ENCODE measurements around the gene EMID1. TPM values are rescaled to one million over a fixed set of nuclear protein-coding genes. Genes with fewer than 3 reads are reported as not detected.
"Not testable (repeated sequence)": the region's sequence is repeated elsewhere in the genome, so short reads cannot be mapped to it uniquely, and the experiment has no call there.

EMID1 gene
- polyA plus RNA-seq, 1 of the 3 experiments (the other 2 are of a cell fraction), result 1.1 TPM

- no peak for TF ChIP-seq SIN3A (IDR thresholded peaks at IDR 0.05; ENCODE audit: borderline replicate concordance, low read depth, low read length)
Observed at GRCh38 chr22:29233277-29233877, 27.7 kb downstream of the EMID1 start (continued).

DNA sequence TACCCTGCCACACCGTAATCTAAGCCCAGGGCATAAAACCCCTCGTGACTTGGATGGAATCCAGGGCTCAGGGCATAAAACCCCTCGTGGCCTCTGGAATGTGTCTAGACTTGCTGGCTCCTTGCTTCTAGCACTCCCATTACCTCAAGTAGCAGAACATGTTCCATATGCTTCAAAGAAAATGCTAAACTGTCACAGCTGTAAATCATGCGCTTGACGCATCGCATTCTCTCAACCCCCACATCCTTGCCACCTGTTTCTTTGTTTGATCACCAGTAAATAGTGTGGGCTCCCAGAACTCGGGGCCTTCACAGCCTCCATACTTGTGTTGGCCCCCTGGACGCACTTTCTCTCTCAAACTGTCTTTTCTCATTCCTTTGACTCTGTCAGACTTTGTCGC is 34.8 kb downstream of the EMID1 start:
- not testable (repeated sequence) for H2AFZ ChIP-seq (ENCODE audit: low read depth); H3K4me2 ChIP-seq; H4K20me1 ChIP-seq (ENCODE audit: insufficient read depth); H3K9me2 ChIP-seq; H3K9me3 ChIP-seq; H3F3A ChIP-seq (replicated peaks; ENCODE audit: insufficient read depth); H3K9ac ChIP-seq; H3K27me3 ChIP-seq (ENCODE audit: insufficient read depth); H3K4me3 ChIP-seq (ENCODE audit: low read depth in 2 of 2, low read length in 1 of 2); H3K4me1 ChIP-seq (ENCODE audit: control insufficient read depth in 1 of 2, insufficient read depth in 2 of 2, low read depth in 1 of 2, low read length in 1 of 2); DNase-seq; H3K36me3 ChIP-seq (replicated peaks in 1 of 2; ENCODE audit: control insufficient read depth in 1 of 2, insufficient read depth in 2 of 2, low read length in 1 of 2); H3K27ac ChIP-seq (ENCODE audit: low read depth in 2 of 2, low read length in 1 of 2); H3K79me2 ChIP-seq (ENCODE audit: insufficient read depth)
- ChIA-PET POLR2A (interaction anchor here (0.6 kb wide), 1 partner anchor 37 kb away, joined by 5 read pairs; no protein-coding TSS in a partner anchor), CTCF (interaction anchor here (1.0 to 1.7 kb wide), 2 partner anchors 22 to 86 kb away, joined by 3 to 5 read pairs; no protein-coding TSS in a partner anchor)
- WGBS (ENCODE audit: low lambda C conversion rate), result 49% methylated on average over 6 of the region's 9 CpGs

- Histone ChIP-seq H3K4me2 (no peak overlapping the region), H3K4me1 (ENCODE audit: control insufficient read depth in 1 of 2, insufficient read depth in 2 of 2, low read depth in 1 of 2, low read length in 1 of 2) (peaks cover 0 to 4% of the 10 kb centered on the region in 2 experiments; a peak in 1 of 4 replicates), H3K27ac (ENCODE audit: low read depth in 2 of 2, low read length in 1 of 2) (no peak overlapping the region), H2AFZ (ENCODE audit: low read depth) (no peak overlapping the region), H3K79me2 (ENCODE audit: insufficient read depth) (no peaks in the 10 kb centered on the region), H3K9me2 (no peaks in the 10 kb centered on the region), H4K20me1 (ENCODE audit: insufficient read depth) (no peaks in the 10 kb centered on the region), H3F3A (replicated peaks; ENCODE audit: insufficient read depth) (no peaks in the 10 kb centered on the region), H3K9ac (no peak overlapping the region), H3K27me3 (ENCODE audit: insufficient read depth) (no peaks in the 10 kb centered on the region), H3K4me3 (ENCODE audit: low read depth in 2 of 2, low read length in 1 of 2) (no peak overlapping the region), H3K36me3 (replicated peaks in 1 of 2; ENCODE audit: control insufficient read depth in 1 of 2, insufficient read depth in 2 of 2, low read length in 1 of 2) (no peaks in the 10 kb centered on the region), H3K9me3 (no peaks in the 10 kb centered on the region)
- 58% methylated on average over 11 of the region's 11 CpGs for WGBS (ENCODE audit: low lambda C conversion rate)
- CTCF ChIA-PET, result interaction anchor here (0.6 to 2.4 kb wide), 7 partner anchors 11 to 162 kb away, joined by 3 to 49 read pairs (median 27); partner anchors contain the start of gene EMID1
- POLR2A ChIA-PET, result no interaction called here
- DNase-seq, result no peak
- TF ChIP-seq NRF1 (IDR thresholded peaks at IDR 0.05; ENCODE audit: low read depth, low read length), result no peak
- TF ChIP-seq RXRA (IDR thresholded peaks at IDR 0.05; ENCODE audit: borderline replicate concordance, low read depth), result no peak
- no peak for TF ChIP-seq FOXJ3 (CRISPR knock-in tag; IDR thresholded peaks at IDR 0.05)
- TF ChIP-seq, protein P1, sequence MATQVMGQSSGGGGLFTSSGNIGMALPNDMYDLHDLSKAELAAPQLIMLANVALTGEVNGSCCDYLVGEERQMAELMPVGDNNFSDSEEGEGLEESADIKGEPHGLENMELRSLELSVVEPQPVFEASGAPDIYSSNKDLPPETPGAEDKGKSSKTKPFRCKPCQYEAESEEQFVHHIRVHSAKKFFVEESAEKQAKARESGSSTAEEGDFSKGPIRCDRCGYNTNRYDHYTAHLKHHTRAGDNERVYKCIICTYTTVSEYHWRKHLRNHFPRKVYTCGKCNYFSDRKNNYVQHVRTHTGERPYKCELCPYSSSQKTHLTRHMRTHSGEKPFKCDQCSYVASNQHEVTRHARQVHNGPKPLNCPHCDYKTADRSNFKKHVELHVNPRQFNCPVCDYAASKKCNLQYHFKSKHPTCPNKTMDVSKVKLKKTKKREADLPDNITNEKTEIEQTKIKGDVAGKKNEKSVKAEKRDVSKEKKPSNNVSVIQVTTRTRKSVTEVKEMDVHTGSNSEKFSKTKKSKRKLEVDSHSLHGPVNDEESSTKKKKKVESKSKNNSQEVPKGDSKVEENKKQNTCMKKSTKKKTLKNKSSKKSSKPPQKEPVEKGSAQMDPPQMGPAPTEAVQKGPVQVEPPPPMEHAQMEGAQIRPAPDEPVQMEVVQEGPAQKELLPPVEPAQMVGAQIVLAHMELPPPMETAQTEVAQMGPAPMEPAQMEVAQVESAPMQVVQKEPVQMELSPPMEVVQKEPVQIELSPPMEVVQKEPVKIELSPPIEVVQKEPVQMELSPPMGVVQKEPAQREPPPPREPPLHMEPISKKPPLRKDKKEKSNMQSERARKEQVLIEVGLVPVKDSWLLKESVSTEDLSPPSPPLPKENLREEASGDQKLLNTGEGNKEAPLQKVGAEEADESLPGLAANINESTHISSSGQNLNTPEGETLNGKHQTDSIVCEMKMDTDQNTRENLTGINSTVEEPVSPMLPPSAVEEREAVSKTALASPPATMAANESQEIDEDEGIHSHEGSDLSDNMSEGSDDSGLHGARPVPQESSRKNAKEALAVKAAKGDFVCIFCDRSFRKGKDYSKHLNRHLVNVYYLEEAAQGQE (IDR thresholded peaks at IDR 0.05; ENCODE audit: low read depth, low read length), result no peak
- TF ChIP-seq USF2 (IDR thresholded peaks at IDR 0.05; ENCODE audit: borderline replicate concordance, low read depth, low read length), result no peak
- no peak for TF ChIP-seq RCOR1 (IDR thresholded peaks at IDR 0.05; ENCODE audit: low read length)
- no peak for TF ChIP-seq IRF3 (IDR thresholded peaks at IDR 0.05; ENCODE audit: low read depth, low read length)
- TF ChIP-seq SIN3A (IDR thresholded peaks at IDR 0.05; ENCODE audit: borderline replicate concordance, low read depth, low read length), result no peak
- no peak for TF ChIP-seq NFIC (IDR thresholded peaks at IDR 0.05; ENCODE audit: borderline replicate concordance)
- no peak for TF ChIP-seq RFX5 (IDR thresholded peaks at IDR 0.05; ENCODE audit: low read length)
- TF ChIP-seq, protein P2, sequence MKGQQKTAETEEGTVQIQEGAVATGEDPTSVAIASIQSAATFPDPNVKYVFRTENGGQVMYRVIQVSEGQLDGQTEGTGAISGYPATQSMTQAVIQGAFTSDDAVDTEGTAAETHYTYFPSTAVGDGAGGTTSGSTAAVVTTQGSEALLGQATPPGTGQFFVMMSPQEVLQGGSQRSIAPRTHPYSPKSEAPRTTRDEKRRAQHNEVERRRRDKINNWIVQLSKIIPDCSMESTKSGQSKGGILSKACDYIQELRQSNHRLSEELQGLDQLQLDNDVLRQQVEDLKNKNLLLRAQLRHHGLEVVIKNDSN (IDR thresholded peaks at IDR 0.05; ENCODE audit: borderline replicate concordance, low read depth), result no peak
- TF ChIP-seq, protein P3, sequence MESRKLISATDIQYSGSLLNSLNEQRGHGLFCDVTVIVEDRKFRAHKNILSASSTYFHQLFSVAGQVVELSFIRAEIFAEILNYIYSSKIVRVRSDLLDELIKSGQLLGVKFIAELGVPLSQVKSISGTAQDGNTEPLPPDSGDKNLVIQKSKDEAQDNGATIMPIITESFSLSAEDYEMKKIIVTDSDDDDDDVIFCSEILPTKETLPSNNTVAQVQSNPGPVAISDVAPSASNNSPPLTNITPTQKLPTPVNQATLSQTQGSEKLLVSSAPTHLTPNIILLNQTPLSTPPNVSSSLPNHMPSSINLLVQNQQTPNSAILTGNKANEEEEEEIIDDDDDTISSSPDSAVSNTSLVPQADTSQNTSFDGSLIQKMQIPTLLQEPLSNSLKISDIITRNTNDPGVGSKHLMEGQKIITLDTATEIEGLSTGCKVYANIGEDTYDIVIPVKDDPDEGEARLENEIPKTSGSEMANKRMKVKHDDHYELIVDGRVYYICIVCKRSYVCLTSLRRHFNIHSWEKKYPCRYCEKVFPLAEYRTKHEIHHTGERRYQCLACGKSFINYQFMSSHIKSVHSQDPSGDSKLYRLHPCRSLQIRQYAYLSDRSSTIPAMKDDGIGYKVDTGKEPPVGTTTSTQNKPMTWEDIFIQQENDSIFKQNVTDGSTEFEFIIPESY (IDR thresholded peaks at IDR 0.05; ENCODE audit: borderline replicate concordance, low read depth), result no peak
- no peak for TF ChIP-seq MXI1 (IDR thresholded peaks at IDR 0.05; ENCODE audit: low read depth, low read length)
- no peak for TF ChIP-seq TAF1 (IDR thresholded peaks at IDR 0.05; ENCODE audit: borderline replicate concordance, low read depth, low read length)
- TF ChIP-seq TCF12 (IDR thresholded peaks at IDR 0.05), result no peak
Observed at GRCh38 chr22:29243874-29244446, 38.3 kb downstream of the EMID1 start.
